Activated B cell treated with CpG ODN at 0.5 μM for 24 hours (primary cell): ENCODE measurements around the gene PRF1. TPM values are rescaled to one million over a fixed set of nuclear protein-coding genes. Genes with fewer than 3 reads are reported as not detected.
"Not testable (repeated sequence)": the region's sequence is repeated elsewhere in the genome, so short reads cannot be mapped to it uniquely, and the experiment has no call there.

ENCODE experiments used
- ATAC-seq: fragments of 200-7000 bp; cut with Tn5 transposase; one replicate; pipeline ENCODE4 v1.10.0; 2021; ENCODE audit warnings: low read depth, mild to moderate bottlenecking, moderate library complexity
- CTCF ChIA-PET: fragments of 350-600 bp; sonication (Branson Sonifier 250); formaldehyde crosslinking; loops from one replicate; lab custom pipeline; 2021; ENCODE audit warnings: antibody characterized with exemption; lab: Charles Lee
- POLR2A ChIA-PET: fragments of 350-600 bp; sonication (Branson Sonifier 250); formaldehyde crosslinking; loops from one replicate; lab custom pipeline; 2021; ENCODE audit warnings: antibody characterized with exemption; lab: Charles Lee
- DNase-seq: peaks from one replicate; pipeline ENCODE4 v3.0.0; 2022
- H3K27ac Mint-ChIP-seq: one replicate; pipeline ENCODE4 v1.8.0; 2020; ENCODE audit warnings: mixed read lengths
- H3K27me3 Mint-ChIP-seq: one replicate; pipeline ENCODE4 v1.8.0; 2021; ENCODE audit warnings: mixed read lengths
- H3K36me3 Mint-ChIP-seq: one replicate; pipeline ENCODE4 v1.8.0; 2021; ENCODE audit warnings: low read depth, mixed read lengths
- H3K4me1 Mint-ChIP-seq: one replicate; pipeline ENCODE4 v1.8.0; 2021; ENCODE audit warnings: mixed read lengths
- H3K4me3 Mint-ChIP-seq: one replicate; pipeline ENCODE4 v1.8.0; 2020; ENCODE audit warnings: mild to moderate bottlenecking, mixed read lengths
- H3K9me3 Mint-ChIP-seq: one replicate; pipeline ENCODE4 v1.8.0; 2020; ENCODE audit warnings: mixed read lengths
- CTCF ChIP-seq: fragments of 200-600 bp; IDR thresholded peaks from one replicate; pipeline ENCODE4 v1.8.0; 2022; ENCODE audit warnings: antibody characterized with exemption, mild to moderate bottlenecking
- intact Hi-C: fragments of 100-400 bp; cut with micrococcal nuclease; formaldehyde crosslinking; loops from one replicate; pipeline ENCODE4 v1.15.1; 2024
- total RNA-seq: library from RNA; stranded (reverse); gene quantifications from 2 replicates; pipeline ENCODE4 v1.2.3, GENCODE V29; 2022

Gene PRF1
- total RNA-seq, 1 donor from 2014 or later = 0.53 TPM

- H3K36me3 Mint-ChIP-seq = no peaks in the 10 kb centered on the region
- TF ChIP-seq CTCF = no peak
- H3K27me3 Mint-ChIP-seq = peaks cover 2% of the 10 kb centered on the region
- no peak overlapping the region for H3K27ac Mint-ChIP-seq
- H3K4me1 Mint-ChIP-seq = peaks cover 7% of the 10 kb centered on the region
- no peaks in the 10 kb centered on the region for H3K9me3 Mint-ChIP-seq
- intact Hi-C loops = no loop called here
- no peak for DNase-seq
- no peak for ATAC-seq
- ChIA-PET CTCF (no interaction called here), POLR2A (no interaction called here)
- no peak overlapping the region for H3K4me3 Mint-ChIP-seq
These were observed 18.2 kb downstream of the PRF1 start for GRCh38 chr10:70584366-70584765.

- CTCF ChIA-PET = no interaction called here
- no peaks in the 10 kb centered on the region for H3K9me3 Mint-ChIP-seq
- POLR2A ChIA-PET = no interaction called here
These were observed 18.9 kb downstream of the PRF1 start for GRCh38 chr10:70583669-70584037.

GRCh38 chr10:70582793-70583668 lies 19.5 kb downstream of the PRF1 start:
- ATAC-seq = no peak

More at GRCh38 chr10:70583669-70584037, 18.9 kb downstream of the PRF1 start:
- no peak overlapping the region for H3K27ac Mint-ChIP-seq
- H3K4me3 Mint-ChIP-seq = no peak overlapping the region
- no peaks in the 10 kb centered on the region for H3K36me3 Mint-ChIP-seq
- peaks cover 2% of the 10 kb centered on the region for H3K27me3 Mint-ChIP-seq
- ATAC-seq (no peak), DNase-seq (no peak)
- intact Hi-C loops = no loop called here
- peaks cover 14% of the 10 kb centered on the region for H3K4me1 Mint-ChIP-seq
- no peak for TF ChIP-seq CTCF

GRCh38 chr10:70581176-70581575 lies 21.4 kb downstream of the PRF1 start:
- H3K27ac Mint-ChIP-seq, ATAC-seq, H3K9me3 Mint-ChIP-seq, H3K36me3 Mint-ChIP-seq, H3K4me3 Mint-ChIP-seq, DNase-seq, CTCF ChIA-PET, H3K27me3 Mint-ChIP-seq, intact Hi-C loops, POLR2A ChIA-PET: not testable (repeated sequence)
- H3K4me1 Mint-ChIP-seq = peaks cover 39% of the 10 kb centered on the region

More at GRCh38 chr10:70582793-70583668, 19.5 kb downstream of the PRF1 start:
- intact Hi-C loops = no loop called here
- POLR2A ChIA-PET = no interaction called here
- no peaks in the 10 kb centered on the region for H3K36me3 Mint-ChIP-seq
- H3K4me3 Mint-ChIP-seq = no peak overlapping the region
- no peaks in the 10 kb centered on the region for H3K9me3 Mint-ChIP-seq
- no peak for DNase-seq
- H3K4me1 Mint-ChIP-seq = peaks cover 21% of the 10 kb centered on the region
- TF ChIP-seq CTCF = no peak
- CTCF ChIA-PET = no interaction called here
- H3K27ac Mint-ChIP-seq = no peak overlapping the region
- peaks cover 2% of the 10 kb centered on the region for H3K27me3 Mint-ChIP-seq

GRCh38 chr10:70579234-70580002 lies 23.1 kb downstream of the PRF1 start:
- intact Hi-C loops = no loop called here
- POLR2A ChIA-PET = no interaction called here
- no peak for ATAC-seq
- TF ChIP-seq CTCF = no peak
- Mint-ChIP-seq H3K36me3 (no peaks in the 10 kb centered on the region), H3K27me3 (no peaks in the 10 kb centered on the region), H3K4me1 (peaks cover 50% of the 10 kb centered on the region), H3K9me3 (no peaks in the 10 kb centered on the region), H3K27ac (no peak overlapping the region), H3K4me3 (no peak overlapping the region)
- DNase-seq = no peak
- CTCF ChIA-PET = no interaction called here
